Bone marrow (tissue), 2 donors: Measurements from ENCODE around the gene ZFC3H1.

ENCODE experiments used
- DNase-seq, 2 donors: peaks; one replicate each; lab custom pipeline; 2025; lab: John Stamatoyannopoulos, UW

The ZFC3H1 gene

DNA sequence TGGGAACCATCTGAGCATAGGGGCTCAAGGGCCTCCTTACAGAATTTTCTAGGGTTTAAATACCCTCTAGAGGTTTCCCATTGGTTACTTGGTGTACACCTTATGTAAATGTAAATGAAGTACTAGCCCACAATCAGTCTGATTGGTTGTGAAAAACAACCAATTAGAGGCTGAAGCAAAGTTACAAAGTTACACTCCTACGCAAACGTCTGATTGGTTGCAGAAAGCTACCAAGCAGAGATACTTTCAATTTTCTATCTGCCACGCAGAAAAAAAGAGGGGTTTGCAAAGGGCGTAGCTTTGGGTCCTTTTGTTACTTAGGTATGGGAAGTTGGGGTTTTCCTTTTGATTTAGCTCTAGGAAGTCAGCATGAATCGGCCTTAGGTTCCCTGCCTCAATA is 20.4 kb upstream of the ZFC3H1 start:
- DNase-seq: no peak

DNA sequence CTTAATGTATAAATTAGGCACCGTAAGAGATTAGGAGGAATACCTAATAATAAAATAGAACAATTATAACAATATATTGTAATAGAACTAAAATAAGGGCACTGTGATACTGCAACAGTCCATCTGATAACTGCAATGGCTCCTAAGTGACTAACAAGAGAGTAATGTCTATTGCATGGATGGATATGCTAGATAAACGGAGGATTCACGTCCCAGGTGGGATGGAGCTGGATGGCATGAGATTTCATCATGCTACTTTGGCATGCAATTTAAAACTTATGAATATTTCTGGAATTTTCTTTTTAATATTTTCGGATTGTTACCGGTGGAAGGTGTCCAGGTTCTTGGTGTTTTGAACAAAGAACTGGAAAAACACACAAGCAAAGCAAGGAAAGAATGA is 20.0 kb upstream of the ZFC3H1 start:
- no peak for DNase-seq

DNA sequence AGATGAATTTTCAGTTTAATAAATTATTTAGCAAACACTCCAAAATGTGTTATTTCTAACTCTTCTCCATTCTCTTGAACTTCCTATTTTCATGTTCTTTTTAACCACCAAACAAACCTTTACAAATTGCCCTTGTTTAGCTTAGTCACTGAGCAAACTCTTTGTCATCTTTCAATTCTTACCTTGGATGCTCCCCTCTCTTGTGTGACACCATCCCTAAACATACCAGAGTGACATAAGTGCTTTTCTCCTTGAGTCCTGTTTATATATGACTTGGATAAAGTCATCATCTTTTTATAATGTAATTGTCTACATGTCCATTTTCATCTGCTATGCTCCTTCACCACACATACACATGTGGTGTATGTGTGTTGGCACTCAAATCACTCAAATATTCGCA is 18.8 kb upstream of the ZFC3H1 start:
- peak in 1 of 2 donors; percentile 4 for DNase-seq

DNA sequence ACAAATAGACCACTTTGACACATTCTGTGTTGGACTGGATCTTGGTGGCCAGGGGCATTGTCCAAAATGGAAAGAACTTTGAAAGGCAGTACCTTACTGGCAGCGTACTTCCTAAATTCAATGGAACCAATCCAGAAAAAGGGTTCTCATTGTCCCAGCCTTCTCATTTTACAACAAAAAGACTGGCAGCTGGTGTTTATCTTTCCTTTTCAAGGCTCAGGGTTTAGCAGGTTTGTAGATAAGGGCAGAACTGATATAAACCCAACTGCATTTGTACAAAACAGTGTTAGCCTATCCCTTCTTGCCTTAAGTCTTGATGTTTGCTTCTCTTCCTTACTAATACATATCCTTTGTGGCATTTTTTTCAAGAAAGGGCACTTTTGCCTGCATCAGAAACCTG is 8.2 kb upstream of the ZFC3H1 start:
- no peak for DNase-seq

DNA sequence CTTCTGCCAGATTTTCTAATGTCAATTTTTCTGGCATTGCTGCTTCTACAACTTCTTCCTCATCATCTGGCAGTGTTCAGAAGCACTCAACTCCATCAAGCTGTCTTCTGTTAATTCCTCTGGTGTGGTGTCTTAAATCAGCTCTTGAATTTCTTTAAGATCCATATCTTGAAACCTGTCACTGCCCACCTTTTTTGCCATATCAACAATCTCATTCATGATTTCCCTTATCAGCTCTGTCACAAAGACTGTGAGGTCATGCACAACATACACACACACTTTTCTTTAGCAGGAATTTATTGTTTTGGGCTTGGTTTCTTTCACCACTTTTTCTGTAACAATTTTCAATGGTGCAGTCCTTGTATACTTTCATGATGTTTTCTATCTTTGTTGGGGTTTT is 7.7 kb upstream of the ZFC3H1 start:
- DNase-seq: no peak

DNA sequence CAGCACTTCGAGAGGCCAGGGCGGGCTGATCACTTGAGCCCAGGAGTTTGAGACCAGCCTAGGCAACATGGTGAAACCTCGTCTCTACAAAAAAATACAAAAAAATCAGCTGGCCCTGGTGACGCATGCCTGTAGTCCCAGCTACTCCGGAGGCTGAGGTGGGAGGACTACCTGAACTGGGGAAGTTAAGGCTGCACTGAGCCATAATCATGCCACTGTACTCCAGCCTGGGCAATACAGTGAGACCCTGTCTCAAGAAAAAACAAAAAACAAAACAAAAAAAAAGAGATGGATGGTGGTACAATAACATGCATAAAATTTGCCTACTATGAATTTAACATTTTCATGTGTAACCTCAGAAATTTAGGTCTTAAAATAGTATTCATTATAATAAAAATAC is 2.6 kb upstream of the ZFC3H1 start:
- DNase-seq: no peak

DNA sequence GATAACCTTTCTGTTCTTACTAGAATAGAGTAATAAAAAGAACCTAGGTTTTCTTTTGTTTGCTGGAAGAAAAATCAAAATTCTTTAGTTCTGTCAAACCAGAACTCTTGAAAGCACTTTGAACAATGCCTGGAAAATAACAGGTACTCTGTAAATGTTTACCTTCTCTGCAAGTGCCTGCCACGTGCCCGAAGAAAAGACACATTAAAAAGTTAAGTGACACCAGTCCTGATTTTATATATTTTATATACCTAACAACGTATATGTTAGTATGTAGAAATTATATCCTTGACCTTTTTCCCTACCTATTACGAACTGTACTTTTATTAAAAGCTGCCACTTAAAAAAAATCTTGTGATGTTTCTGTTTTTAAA is 1.4 kb upstream of the ZFC3H1 start:
- DNase-seq: no peak

DNA sequence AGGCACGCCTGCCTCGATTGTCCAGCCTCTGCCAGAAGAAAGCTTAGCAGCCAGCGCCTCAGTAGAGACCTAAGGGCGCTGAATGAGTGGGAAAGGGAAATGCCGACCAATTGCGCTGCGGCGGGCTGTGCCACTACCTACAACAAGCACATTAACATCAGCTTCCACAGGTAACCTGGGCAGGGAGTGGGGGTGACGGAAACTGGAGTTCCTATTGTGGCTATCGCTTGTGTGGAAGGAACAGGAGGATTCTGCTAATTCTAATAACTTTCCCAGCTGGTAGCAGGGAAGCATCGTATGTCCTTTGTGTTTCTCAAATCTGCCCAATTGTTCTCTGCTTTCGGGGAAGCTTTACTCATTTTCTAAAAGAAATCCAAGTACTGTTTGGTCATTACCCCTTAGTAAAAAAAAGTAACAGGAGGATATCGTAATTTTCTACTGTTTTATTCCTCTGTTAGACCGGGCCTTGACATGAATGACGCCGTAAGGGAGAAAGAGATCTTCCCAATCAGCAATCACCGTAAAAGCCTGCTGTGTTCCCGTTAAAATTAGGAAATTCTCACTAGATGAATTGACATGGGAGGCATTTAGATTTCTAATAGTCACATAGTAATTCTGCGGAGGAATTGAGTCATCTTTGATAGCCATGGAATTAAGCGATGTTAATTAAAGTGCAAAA is 902 bp upstream of the ZFC3H1 start:
- no peak for DNase-seq

DNA sequence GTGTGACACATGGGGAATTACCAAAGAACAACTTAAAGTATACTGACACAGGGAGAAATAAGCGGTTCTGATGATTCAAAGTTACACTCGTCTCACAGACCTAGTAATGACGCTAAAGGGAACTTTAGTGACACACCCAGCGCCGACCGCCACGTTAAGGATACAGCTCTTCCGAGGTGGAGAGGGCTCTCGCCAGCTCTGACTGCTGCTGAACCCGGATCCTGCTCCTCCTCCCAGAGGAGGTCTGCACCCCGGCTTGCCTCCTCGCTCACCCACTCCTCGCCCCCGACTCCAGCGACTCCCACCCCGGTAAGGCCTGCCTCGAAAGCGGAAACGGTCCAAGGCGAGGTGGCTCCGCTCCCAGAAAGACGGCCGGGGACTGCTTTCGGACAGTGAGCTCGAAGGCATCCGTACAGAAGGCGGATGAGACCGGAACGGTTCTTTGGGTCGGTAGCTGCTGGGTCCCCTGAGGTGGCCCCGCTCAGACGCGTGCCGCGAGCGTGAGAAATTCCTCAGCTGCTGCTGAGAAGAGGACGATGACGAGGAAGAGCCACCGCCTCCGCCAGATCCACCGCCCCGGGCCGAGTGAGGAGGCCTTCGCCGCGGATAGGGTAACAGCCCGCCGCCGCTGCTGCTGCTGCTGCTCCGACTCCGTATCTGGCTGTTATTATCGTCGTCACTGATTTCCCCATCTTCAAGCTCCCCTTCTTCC is 643 bp downstream of the ZFC3H1 start:
- DNase-seq: peak; percentile 49 to 87

DNA sequence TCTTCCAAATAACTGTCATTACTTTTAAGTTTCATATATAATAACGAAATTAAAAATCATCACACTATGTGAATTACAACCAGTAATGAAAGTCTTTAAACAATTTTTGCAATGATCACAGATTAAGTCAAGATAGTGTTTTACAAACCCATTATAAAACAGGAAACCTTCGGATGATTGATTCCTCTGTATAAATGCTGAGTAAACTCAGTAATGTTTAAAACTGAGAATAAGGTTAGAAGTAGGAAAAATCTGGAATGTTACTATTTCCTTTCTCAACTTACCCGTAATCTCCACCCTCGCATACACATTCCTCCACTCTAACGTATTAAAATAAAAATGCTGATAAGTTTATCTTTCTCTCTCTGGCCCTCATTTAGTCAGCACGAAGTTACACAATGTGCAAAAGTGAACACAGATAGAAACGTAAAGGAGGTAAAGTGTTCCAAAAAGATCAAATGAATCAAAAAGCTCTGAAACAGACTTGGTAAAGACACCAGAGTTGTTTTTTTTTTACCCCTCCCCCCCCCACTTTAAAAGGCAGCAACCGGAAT is 1.6 kb downstream of the ZFC3H1 start:
- DNase-seq: no peak

DNA sequence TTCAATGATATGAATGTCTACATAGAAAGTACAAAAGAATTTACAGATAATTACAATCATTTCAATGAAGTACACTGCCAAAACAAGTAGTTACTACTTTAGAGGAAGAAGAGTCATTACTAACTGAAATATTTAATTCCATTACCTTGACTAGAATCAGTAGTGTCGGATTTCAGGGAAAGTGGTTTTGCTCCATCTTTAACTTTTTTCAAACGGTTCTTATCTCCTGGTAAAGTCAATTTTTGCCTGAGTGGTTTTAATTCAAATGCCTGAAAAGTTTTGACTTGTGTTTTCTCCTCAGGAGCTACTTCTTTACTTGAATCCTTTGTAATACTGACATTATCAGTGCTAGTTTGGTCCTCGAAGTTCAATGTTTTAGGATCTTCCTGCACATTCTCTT is 6.9 kb downstream of the ZFC3H1 start:
- DNase-seq: no peak

DNA sequence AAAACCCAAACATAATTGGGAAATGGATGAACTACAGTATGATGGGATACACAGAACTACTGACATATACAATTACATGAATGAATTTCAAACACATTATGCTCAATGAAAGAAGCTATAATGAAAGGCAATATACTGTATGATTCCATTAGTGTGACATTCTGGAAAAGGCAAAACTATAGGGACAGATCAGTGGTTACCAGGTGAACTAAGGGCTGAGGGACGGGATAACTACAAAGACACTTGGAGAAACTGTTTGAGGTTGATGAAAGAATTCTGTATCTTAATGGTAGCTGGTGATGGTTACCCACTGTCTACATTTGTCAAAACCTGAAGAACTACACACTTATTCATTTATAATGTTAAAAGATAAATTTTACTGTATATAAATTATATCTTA is 7.7 kb downstream of the ZFC3H1 start:
- no peak for DNase-seq

DNA sequence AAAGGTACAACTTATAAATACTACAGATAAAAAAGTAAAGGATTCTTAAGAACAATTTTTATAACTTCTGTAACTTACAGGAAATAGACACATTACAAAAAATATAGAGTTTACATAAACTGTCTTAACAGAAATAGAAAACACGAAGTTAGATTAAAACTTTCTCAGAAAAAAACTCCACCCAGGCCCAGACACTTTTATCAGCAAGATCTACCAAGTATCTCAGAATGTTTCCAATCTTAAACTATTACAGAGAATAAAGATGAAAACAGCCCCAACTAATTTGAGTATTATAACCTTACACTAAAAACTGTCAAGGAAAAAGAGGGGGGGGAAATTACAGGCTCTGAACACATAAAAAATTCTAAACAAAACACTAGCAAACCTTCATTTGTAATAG is 8.2 kb downstream of the ZFC3H1 start:
- DNase-seq: no peak

DNA sequence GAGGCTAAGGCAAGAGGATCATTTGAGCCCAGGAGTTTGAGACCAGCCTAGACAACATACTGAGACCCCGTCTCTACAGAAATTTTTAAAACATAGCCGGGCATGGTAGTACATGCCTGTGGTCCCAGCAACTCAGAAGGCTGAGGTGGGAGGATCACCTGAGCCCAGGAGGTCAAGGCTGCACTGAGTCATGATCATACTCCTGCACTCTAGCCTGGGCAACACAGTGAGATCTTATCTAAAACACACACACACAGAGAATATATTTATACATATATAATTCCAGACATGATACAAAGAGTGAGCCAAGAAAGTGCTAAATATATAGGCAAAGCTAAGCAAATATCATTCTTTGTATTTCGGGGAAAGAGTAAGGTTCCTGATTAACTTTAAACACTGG is 9.4 kb downstream of the ZFC3H1 start:
- DNase-seq: no peak

DNA sequence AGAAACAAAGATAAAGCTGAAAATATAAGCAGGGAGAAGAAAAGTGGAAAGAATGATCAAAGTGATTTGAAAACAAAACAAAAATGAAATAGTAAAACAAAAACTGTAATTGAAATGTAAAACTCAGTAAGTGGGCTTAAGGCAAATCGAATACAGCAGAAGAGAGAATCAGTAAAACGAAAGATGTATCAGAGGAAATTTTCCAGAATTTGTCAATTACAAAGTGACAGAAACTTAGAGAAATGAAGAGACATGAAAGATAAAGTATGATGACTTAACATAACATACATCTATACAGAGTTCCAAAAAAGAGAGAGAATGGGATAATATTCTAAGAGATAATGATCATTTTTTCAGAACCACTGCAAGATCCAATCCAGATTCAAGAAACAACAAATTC is 10.5 kb downstream of the ZFC3H1 start:
- no peak for DNase-seq

DNA sequence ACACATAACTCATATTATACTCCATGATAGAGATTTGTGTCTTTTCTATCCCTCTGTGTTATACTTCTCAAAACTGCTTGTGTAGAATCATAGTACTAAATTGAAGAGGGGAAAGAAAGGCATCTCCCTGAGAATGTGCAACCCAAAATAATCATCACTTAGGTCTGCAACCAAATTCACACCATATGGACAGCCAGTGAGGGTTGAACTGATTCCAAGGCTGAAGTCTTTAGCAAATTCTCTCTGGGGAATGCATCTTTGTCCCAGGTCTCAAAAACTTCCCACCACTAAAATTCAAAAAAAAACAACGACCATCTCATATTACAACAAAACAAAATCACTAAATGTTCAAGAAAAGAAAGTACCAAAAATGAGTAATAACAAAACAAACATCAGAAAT is 11.0 kb downstream of the ZFC3H1 start:
- no peak for DNase-seq

DNA sequence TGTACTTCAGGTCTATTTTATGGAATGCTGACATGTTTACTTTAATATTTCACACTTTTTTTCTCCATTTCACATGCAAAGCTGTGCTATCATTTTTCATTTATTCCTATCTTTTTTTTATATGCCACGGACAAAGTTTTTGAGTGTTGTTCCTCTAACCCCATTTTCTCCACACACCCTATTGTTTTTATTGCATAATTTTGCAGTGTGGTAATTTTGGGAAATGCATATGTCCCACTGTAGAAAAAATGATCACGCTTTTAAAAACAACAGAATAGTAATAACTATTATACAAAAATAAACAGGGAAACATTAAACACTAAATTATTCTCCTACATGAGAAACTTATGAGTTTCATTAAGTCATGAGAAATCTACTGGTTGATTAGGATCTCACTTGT is 14.2 kb downstream of the ZFC3H1 start:
- DNase-seq: no peak

DNA sequence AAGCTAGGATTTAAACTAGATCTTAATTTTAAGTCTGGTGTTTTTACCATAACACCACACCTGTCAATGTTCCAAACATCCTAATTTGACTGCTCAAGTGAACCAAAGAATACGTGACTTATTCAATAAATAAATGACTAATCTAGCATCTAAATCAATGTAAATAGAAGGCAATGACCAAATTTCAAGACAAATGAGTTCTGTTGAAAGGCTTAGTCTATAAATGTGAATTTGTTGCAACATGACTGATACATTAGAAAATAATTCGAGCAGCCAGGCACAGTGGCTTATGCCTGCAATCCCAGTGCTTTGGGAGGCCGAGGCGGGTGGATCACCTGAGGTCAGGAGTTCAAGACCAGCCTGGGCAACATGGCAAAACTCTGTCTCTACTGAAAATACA is 15.1 kb downstream of the ZFC3H1 start:
- DNase-seq: no peak

DNA sequence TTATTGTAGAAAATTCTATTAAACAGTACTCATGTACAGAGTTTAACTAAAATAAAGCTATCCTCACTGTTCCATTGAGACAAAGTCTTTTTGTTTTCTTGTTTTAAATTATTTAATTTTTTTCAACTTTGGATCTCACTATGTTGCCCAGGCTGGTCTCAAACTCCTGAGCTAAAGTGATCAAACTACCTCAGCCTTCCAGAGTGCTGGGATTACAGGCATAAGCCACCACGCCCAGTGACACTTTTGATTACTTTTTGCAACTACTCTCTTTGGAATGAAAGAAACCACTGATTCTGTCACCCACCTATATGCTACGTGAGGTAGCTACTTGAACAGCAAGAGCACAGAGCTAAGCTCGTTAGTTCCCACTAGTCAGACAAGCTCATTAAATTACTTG is 17.1 kb downstream of the ZFC3H1 start:
- DNase-seq: no peak

DNA sequence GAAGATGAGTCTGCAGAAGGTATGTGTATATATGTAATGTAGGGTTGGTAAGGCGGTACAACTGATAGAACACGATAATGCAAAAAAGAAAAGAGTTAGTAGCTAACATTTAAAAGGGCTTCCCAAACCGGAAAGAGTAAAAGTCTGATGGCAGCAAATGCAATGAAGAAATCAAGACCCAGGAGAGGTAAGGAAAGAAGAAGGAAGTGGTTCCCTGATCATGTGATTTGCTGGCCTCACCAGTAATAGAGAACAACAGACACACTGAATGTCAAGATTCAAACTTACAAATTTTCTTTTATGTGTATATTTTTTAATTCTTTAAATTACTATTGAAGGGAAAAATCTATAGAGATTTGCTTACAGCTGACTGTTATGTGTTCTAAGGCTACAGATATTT is 18.4 kb downstream of the ZFC3H1 start:
- peak in 1 of 2 donors; percentile 51 for DNase-seq

DNA sequence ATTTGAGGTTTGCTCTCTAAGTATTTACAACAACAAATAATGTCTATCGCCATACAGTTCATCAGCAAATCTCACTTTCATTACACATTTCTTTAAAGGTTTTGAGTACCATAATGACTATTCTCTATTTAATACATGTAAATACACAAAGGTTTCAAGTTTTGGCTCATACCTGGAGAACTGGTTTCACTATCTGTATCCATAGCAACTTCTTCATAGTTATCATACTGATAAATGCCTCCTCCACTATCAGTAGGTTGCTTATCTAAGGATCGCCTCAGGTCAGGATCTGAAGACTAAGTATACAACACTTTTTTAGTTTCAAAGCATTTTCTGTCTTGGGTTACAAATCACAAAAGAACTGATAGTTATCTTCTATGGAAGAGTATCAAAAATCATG is 21.4 kb downstream of the ZFC3H1 start:
- DNase-seq: no peak

DNA sequence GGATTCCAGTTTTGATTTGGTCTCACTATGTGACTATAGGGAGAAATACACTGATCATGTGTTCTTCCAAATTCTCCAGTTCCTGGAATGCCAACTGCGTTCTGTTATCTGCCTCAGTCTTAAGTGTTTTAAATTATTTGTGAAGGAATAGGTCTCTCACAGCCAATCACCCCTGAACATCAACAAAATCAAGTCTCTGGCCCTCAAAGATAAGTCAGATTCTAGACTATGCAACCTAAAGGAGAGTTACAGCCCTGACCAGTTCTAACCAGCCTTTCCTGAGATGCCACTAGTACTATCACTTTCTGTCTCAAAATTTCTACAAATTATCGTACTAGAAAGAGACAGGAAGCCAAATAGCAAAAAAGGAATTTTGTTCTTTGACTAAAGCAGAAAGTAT is 22.3 kb downstream of the ZFC3H1 start:
- no peak for DNase-seq

DNA sequence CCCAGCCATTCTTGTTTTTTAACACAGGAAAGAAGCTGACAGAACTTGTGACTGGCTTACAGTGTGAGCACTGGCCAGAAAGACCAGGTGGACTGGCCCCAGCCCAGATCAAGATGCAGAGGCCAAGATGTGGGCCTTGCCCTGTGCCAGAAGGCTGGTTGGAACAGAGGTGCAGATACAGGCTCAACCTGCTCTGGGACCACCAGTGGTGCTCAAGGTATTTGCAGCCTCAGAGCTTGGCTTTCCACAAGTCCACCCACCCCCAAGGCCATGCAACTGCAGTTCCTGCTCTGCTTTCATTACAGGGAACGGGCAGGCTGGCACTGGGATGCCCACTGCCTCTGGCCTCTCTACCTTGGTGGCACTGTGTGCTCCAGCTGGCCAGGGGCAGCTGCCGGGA is 23.3 kb downstream of the ZFC3H1 start:
- no peak for DNase-seq

DNA sequence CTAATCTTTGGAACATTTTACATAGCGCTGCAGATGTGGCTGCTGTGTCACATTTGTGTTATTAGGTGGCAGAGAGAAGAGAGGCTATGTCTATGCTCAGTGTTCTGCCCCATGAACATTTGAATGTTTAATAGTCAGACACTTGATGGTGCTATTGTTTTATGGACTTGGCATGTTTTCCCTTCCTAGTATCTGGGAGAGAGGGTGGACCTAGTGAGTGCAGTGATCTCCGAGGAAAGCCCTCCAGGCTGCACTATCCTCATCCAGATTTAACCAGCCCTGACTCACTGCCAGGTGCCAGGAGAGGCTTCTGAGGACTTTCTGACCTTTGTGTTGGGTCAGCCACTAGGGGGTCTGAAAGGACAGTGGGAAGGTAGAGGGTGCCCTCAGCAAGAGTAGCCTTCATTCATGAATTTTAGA is 24.3 kb downstream of the ZFC3H1 start:
- no peak for DNase-seq
